B cell (primary cell): Measurements from ENCODE around the gene KYAT1.

Source experiments
- CTCF ChIP-seq: fragments of 200-600 bp; IDR thresholded peaks from one replicate; pipeline ENCODE4 v1.8.0; 2022; ENCODE audit warnings: antibody characterized with exemption, mild to moderate bottlenecking
- EZH2 ChIP-seq: IDR thresholded peaks from 2 replicates; pipeline ENCODE4 v1.6.1; 2012; ENCODE audit warnings: borderline replicate concordance, low read depth, mild to moderate bottlenecking, moderate library complexity, low read length; ENCODE audit not compliant: insufficient read depth, poor library complexity, severe bottlenecking

GRCh38 chr9:128860937-128861336 lies 20.8 kb downstream of the KYAT1 start:
- no peak for TF ChIP-seq CTCF
- no peak for TF ChIP-seq EZH2
